MM.1S (cell line): ENCODE measurements around the gene KIF3C.
A peak's percentile ranks its signal among the peaks of the same experiment; 100 is the strongest.

ENCODE experiments used
- DNase-seq: peaks from one replicate; pipeline ENCODE4 v3.0.0-alpha.2; 2015
- H2AFZ ChIP-seq: fragments of 300-600 bp; sonication (generic); 2 replicates; pipeline ENCODE4 v1.6.0; 2016; ENCODE audit warnings: antibody characterized with exemption, low read length
- H3F3A ChIP-seq: fragments of 300-600 bp; sonication (generic); 2 replicates; pipeline ENCODE4 v1.6.1; 2016; ENCODE audit warnings: mild to moderate bottlenecking, antibody characterized with exemption, low read length, moderate library complexity, mixed read lengths; ENCODE audit not compliant: insufficient read depth
- H3K27ac ChIP-seq: fragments of 300-600 bp; sonication (generic); 2 replicates; pipeline ENCODE4 v1.5.1; 2016; ENCODE audit warnings: mild to moderate bottlenecking, low read length
- H3K27me3 ChIP-seq: fragments of 300-600 bp; sonication (generic); replicated peaks from 2 replicates; pipeline ENCODE4 v1.6.0; 2016; ENCODE audit warnings: low read length; ENCODE audit not compliant: insufficient read depth
- H3K36me3 ChIP-seq: fragments of 300-600 bp; sonication (generic); replicated peaks from 2 replicates; pipeline ENCODE4 v1.6.1; 2016; ENCODE audit warnings: mild to moderate bottlenecking, low read length, mixed read lengths; ENCODE audit not compliant: insufficient read depth
- H3K4me1 ChIP-seq: fragments of 300-600 bp; sonication (generic); 2 replicates; pipeline ENCODE4 v1.6.1; 2016; ENCODE audit warnings: low read length, mixed read lengths
- H3K4me2 ChIP-seq: fragments of 300-600 bp; sonication (generic); 2 replicates; pipeline ENCODE4 v1.6.0; 2016; ENCODE audit warnings: low read depth, low read length
- H3K4me3 ChIP-seq: fragments of 300-600 bp; sonication (generic); 2 replicates; pipeline ENCODE4 v1.5.1; 2016; ENCODE audit warnings: low read length, mixed read lengths
- H3K79me2 ChIP-seq: fragments of 300-600 bp; sonication (generic); 2 replicates; pipeline ENCODE4 v1.6.1; 2016; ENCODE audit warnings: mixed run types, low read length, mixed read lengths
- H3K9ac ChIP-seq: fragments of 300-600 bp; sonication (generic); 2 replicates; pipeline ENCODE4 v1.6.1; 2016; ENCODE audit warnings: low read length, mixed read lengths
- H3K9me2 ChIP-seq: fragments of 300-600 bp; sonication (generic); replicated peaks from 2 replicates; pipeline ENCODE4 v1.6.1; 2016; ENCODE audit warnings: mild to moderate bottlenecking, low read length, mixed read lengths; ENCODE audit not compliant: insufficient read depth
- H3K9me3 ChIP-seq: fragments of 300-600 bp; sonication (generic); replicated peaks from 2 replicates; pipeline ENCODE4 v1.6.1; 2016; ENCODE audit warnings: mild to moderate bottlenecking, low read length, mixed read lengths; ENCODE audit not compliant: insufficient read depth
- H4K20me1 ChIP-seq: fragments of 300-600 bp; sonication (generic); 2 replicates; pipeline ENCODE4 v1.6.1; 2016; ENCODE audit warnings: mild to moderate bottlenecking, low read length, moderate library complexity, mixed read lengths; ENCODE audit not compliant: insufficient read depth
- EZH2 ChIP-seq: fragments of 300-600 bp; sonication (generic); optimal IDR thresholded peaks from 2 replicates; pipeline ENCODE3; 2017; ENCODE audit warnings: low read depth, mild to moderate bottlenecking, antibody characterized with exemption, low read length, mixed read lengths
- EZH2phosphoT487 ChIP-seq: fragments of 300-600 bp; sonication (generic); IDR thresholded peaks from 2 replicates; pipeline ENCODE4 v1.6.1; 2018; ENCODE audit warnings: antibody characterized with exemption, low read length
- TF ChIP-seq, protein P1 (sequence below): fragments of 300-600 bp; sonication (generic); IDR thresholded peaks from 2 replicates; pipeline ENCODE4 v1.5.1; 2016; ENCODE audit warnings: antibody characterized with exemption, low read length, mixed read lengths

KIF3C gene

DNA sequence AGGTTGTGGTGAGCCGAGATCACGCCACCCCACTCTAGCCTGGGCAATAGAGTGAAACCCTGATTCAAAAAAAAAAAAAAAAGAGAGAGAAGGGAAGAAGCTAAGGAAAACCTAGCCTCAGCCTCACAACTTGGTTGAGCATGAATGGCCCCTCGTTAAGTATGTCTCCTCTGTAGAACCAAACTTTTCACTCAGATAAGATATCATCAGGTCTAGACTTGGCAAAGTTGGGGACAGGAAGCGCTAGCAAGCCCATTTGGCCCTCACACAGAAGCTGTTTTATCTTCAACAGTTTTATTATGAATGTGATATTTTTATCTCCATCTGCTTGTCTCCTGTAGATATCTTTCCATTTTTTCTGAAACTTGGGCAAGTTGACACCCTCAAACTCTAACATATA, 100.5 kb downstream of the KIF3C start:
- peaks cover 9% of the 10 kb centered on the region for H3K4me1 ChIP-seq
- H3K36me3 ChIP-seq, result no peaks in the 10 kb centered on the region
- no peaks in the 10 kb centered on the region; the same call in 1 of the 2 replicates for H4K20me1 ChIP-seq
- H3K79me2 ChIP-seq, result peaks cover 14% of the 10 kb centered on the region
- no peaks in the 10 kb centered on the region for H3K9me2 ChIP-seq
- TF ChIP-seq, protein P1, sequence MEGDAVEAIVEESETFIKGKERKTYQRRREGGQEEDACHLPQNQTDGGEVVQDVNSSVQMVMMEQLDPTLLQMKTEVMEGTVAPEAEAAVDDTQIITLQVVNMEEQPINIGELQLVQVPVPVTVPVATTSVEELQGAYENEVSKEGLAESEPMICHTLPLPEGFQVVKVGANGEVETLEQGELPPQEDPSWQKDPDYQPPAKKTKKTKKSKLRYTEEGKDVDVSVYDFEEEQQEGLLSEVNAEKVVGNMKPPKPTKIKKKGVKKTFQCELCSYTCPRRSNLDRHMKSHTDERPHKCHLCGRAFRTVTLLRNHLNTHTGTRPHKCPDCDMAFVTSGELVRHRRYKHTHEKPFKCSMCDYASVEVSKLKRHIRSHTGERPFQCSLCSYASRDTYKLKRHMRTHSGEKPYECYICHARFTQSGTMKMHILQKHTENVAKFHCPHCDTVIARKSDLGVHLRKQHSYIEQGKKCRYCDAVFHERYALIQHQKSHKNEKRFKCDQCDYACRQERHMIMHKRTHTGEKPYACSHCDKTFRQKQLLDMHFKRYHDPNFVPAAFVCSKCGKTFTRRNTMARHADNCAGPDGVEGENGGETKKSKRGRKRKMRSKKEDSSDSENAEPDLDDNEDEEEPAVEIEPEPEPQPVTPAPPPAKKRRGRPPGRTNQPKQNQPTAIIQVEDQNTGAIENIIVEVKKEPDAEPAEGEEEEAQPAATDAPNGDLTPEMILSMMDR, result no peak
- TF ChIP-seq EZH2phosphoT487 (no peak), EZH2 (no peak)
- H3K27ac ChIP-seq, result no peak overlapping the region
- no peaks in the 10 kb centered on the region for H3K27me3 ChIP-seq
- peaks cover 16% of the 10 kb centered on the region for H3F3A ChIP-seq
- no peak for DNase-seq
- no peak overlapping the region for H2AFZ ChIP-seq
- no peak overlapping the region for H3K4me3 ChIP-seq
- H3K9ac ChIP-seq, result no peak overlapping the region
- H3K4me2 ChIP-seq, result no peak overlapping the region
- no peaks in the 10 kb centered on the region for H3K9me3 ChIP-seq

DNA sequence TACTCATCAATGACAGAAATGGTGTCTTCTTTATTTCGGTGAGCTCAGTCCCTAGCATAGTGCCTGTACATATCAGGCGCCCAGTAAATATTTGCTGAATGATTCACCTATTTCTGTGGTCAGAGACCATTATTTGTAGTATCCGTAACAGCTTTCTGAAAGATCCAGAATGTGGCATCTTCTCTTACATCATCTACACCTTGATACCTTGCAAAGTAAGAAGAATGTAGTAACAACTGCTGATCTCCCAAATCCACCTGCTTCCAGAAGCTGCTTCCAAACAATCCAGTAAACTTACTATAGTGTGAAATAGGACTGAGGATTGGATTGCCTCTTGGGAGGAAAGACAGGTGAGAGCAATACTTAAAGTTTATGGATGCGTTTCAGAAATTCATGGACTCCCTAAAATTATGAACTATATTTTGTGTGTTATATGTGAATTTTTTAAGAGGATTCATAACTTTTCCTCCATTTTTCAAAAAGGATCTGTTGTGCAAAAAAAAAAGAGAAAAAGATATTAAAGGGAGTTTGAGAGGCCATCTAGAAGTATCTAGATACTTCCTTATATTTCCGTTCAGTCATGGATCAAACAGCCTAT, 103.1 kb downstream of the KIF3C start:
- peak overlapping the region; percentile 95 for H3K4me3 ChIP-seq
- no peak for DNase-seq
- peaks cover 4% of the 10 kb centered on the region; the same call in 1 of the 2 replicates for H4K20me1 ChIP-seq
- TF ChIP-seq EZH2 (no peak), EZH2phosphoT487 (no peak)
- TF ChIP-seq, protein P1, result no peak
- peaks cover 40% of the 10 kb centered on the region for H3K79me2 ChIP-seq
- H3K36me3 ChIP-seq, result no peaks in the 10 kb centered on the region
- peak overlapping the region; percentile 43; the same call in 1 of the 2 replicates for H3K9ac ChIP-seq
- H3F3A ChIP-seq, result peaks cover 16% of the 10 kb centered on the region
- peaks cover 13% of the 10 kb centered on the region for H3K4me1 ChIP-seq
- peak overlapping the region; percentile 45; the same call in 1 of the 2 replicates for H3K27ac ChIP-seq
- no peaks in the 10 kb centered on the region for H3K9me3 ChIP-seq
- H3K4me2 ChIP-seq, result peak overlapping the region; percentile 78
- H2AFZ ChIP-seq, result peak overlapping the region; percentile 94
- H3K9me2 ChIP-seq, result no peaks in the 10 kb centered on the region
- no peaks in the 10 kb centered on the region for H3K27me3 ChIP-seq

DNA sequence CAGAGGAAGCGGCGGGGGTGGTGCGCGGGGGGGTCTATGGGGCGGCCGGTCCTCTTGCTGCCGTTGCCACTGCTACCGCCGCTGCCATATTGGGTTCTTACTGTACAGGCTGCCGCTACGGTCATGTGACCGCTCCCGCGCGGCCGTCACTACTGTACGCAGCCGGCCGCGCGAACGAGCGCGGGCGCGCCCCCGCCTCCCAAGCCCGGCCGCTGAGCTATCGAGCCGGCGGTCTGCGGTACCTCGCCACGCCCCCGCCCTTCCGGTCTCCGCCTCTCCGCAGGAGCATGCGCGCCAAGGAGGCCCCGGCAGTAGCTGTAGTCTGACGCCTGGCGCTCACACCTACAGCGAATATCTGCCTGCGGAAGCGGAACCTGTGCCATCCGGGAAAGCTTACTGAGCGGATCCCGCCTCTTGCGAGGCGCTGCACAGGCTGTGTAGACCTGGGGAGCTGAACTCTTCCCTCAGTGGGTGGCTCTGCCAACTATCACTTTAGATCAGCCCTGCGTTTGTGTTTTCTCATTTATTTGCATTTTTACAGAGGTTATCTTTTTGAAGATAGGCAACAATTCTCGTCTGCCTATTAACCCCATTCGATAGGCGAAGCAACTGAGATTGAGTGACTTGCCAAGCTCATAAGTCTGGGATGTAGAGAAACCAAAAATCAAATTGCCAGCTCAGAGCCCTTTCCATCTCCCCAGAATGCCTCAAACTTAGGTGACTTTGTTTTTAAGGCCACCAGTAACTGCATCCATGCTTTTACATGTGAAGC, 103.8 kb downstream of the KIF3C start, which contains the start of gene ASXL2:
TSS of gene ASXL2 (minus strand) at position 127 of the 772 bp plus-strand sequence. CDS start 265 bp downstream, outside the sequence.
- H3K9me2 ChIP-seq, result no peaks in the 10 kb centered on the region
- no peaks in the 10 kb centered on the region for H3K9me3 ChIP-seq
- peaks cover 4% of the 10 kb centered on the region; the same call in 1 of the 2 replicates for H4K20me1 ChIP-seq
- peak within 1 kb of the TSS; percentile 95 for H3K4me3 ChIP-seq
- H3K79me2 ChIP-seq, result peaks cover 46% of the 10 kb centered on the region
- peaks cover 16% of the 10 kb centered on the region for H3F3A ChIP-seq
- H3K4me1 ChIP-seq, result peaks cover 13% of the 10 kb centered on the region
- H3K27ac ChIP-seq, result peak within 1 kb of the TSS; percentile 91
- H3K9ac ChIP-seq, result peak within 1 kb of the TSS; percentile 98
- H3K36me3 ChIP-seq, result no peaks in the 10 kb centered on the region
- H3K4me2 ChIP-seq, result peak within 1 kb of the TSS; percentile 78
- H3K27me3 ChIP-seq, result no peaks in the 10 kb centered on the region
- peak; percentile 99 for DNase-seq
- TF ChIP-seq EZH2, result no peak
- TF ChIP-seq EZH2phosphoT487, result no peak
- TF ChIP-seq, protein P1, result no peak
- H2AFZ ChIP-seq, result peak within 1 kb of the TSS; percentile 94
